Coronary artery (tissue), 2 donors: ENCODE data around the gene MDFI.

Source experiments
- DNase-seq: peaks from one replicate; pipeline ENCODE4 v3.0.0-alpha.2; 2017; ENCODE audit warnings: low spot score
- H3K27ac ChIP-seq, 2 donors: fragments of 200-600 bp; sonication (generic); one replicate each; pipeline ENCODE4 v1.5.1; 2016 to 2019
- H3K4me3 ChIP-seq: fragments of 200-600 bp; sonication (generic); 2 replicates; pipeline ENCODE4 v1.5.1; 2016; ENCODE audit warnings: mild to moderate bottlenecking, moderate library complexity
- TF ChIP-seq, protein P1 (sequence below): fragments of 200-600 bp; sonication (generic); IDR thresholded peaks from one replicate; pipeline ENCODE4 v1.5.1; 2019; ENCODE audit warnings: antibody characterized with exemption

MDFI gene

DNA sequence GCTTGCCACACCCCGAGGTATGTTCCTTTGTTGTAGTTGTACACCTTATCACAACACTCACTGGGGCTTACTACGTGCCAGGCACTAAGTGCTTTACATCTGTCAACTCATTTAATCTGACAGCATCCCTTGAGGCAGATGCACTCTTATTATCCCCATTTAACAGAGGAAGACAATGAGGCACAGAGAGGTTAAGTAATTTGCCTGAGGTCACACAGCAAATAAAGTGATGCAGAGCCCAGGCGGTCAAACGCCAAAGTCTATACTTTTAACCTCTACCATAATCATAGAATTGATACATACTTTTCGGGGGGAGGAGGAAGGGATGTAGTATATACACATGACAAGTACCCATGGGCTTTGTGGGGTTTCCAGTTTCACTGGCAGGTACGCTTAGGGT lies 37.7 kb downstream of the MDFI start:
- no peak for DNase-seq
- TF ChIP-seq, protein P1, sequence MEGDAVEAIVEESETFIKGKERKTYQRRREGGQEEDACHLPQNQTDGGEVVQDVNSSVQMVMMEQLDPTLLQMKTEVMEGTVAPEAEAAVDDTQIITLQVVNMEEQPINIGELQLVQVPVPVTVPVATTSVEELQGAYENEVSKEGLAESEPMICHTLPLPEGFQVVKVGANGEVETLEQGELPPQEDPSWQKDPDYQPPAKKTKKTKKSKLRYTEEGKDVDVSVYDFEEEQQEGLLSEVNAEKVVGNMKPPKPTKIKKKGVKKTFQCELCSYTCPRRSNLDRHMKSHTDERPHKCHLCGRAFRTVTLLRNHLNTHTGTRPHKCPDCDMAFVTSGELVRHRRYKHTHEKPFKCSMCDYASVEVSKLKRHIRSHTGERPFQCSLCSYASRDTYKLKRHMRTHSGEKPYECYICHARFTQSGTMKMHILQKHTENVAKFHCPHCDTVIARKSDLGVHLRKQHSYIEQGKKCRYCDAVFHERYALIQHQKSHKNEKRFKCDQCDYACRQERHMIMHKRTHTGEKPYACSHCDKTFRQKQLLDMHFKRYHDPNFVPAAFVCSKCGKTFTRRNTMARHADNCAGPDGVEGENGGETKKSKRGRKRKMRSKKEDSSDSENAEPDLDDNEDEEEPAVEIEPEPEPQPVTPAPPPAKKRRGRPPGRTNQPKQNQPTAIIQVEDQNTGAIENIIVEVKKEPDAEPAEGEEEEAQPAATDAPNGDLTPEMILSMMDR, result no peak

DNA sequence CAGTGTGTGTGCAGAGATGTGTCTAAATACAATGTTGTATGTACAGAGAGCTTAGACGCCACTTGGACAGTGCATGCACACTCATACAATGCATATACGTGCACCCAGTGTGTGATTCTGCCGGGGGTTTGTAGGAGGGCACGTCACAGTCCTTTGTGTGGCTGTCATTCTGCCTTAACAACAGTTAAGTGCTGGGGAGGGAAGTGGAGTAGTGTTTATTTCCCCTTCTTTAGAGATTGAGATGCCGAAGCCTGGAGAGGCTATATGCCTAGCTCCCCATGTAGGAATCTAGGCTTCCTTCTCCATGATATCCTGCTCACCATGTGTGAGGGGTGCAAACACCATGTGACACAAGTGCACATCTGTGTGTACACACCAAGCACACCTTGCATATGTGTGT lies 38.2 kb downstream of the MDFI start:
- Histone ChIP-seq H3K4me3 (no peak overlapping the region), H3K27ac (no peak overlapping the region)
- DNase-seq, result no peak
- TF ChIP-seq, protein P1, result no peak

More for the DNA sequence above, 37.7 kb downstream of the MDFI start:
- no peak overlapping the region for H3K4me3 ChIP-seq
- no peak overlapping the region for H3K27ac ChIP-seq

DNA sequence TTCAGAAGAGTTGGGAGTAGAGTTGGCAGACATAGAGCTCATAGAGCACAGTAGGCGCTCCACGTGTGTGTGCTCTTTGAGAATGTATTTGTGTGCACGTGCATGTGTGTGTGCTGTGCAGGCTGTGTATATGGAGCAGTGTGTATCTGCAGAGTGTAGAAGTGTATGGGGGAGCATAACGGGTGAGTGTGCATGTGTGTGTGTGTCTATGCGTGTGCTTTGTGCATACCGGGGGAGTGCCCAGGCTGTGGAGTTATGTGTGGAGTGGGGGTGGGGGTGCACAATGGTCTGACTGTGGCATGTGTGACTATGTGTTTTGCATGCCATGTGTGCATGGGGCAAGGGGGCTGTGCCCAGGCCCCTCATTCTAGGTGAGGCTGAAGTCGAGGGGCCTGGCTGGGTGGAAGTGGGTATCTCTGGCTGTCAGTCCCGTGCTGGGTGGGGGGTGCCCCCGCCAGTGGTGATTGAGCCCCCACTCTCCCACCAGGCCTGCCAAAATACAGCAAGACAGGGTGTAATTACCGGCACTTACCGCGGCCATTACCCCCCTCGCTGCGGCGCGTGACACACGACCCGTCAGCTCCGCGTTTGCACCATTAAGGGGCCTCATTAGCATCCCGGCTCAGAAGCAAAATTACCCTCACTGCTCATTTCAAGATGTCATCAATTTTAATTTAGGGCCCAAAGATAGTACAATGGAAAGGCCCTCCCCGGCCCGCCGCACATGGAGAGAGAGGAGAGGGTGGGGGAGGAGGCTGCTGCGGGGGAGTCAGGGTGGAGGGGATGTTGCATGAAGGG lies 39.1 kb downstream of the MDFI start:
- TF ChIP-seq, protein P1, result no peak
- DNase-seq, result no peak
- H3K4me3 ChIP-seq, result no peak overlapping the region

DNA sequence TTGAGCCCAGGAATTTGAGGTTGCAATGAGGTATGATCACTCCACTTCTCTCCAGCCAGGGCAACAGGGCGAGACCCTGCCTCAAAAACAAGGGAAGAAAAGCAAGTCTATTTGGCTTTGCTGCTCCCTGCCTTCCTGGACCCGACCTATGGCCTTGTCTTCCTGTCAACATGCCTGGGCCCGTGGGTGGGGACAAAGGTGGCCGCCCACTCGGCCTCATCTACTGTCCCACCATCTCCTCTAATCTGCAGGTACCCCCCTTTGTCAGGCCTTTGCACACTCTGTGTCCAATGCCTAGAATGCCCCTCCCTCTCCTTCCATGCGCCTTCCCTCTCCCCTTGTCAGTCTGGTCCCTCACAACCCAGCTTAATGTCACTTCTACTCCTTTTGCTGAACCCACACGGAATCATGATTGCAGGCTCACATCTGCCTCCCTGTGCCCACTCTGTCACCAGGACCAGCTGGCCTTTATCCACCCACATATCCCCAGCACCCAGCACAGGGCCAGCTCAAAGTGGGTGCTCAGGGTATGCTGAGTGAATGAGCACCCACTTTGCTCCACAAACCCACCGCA lies 40.3 kb downstream of the MDFI start:
- DNase-seq, result no peak
- TF ChIP-seq, protein P1, result no peak
- Histone ChIP-seq H3K4me3 (no peak overlapping the region), H3K27ac (no peak overlapping the region)

More for the DNA sequence above, 39.1 kb downstream of the MDFI start:
- no peak overlapping the region for H3K27ac ChIP-seq

DNA sequence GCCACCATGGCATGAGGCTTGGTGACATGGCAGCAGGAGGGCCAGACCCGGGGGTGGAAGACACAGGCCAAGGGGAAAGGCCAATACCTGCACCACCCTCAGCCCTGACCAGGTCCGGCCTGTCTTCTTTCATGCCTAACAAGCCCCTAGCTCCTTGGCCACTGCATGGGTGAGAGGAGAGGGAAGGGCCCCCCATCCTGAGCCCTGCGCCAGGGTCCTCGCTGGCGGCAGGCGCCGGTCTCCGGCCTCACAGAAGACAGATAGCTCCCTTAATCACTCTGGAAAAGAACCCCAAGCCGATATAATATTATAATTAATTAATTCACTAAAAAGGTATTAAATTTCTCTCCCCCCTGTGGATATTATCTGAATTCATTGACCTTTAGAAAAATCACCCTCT lies 41.4 kb downstream of the MDFI start:
- no peak for DNase-seq
- TF ChIP-seq, protein P1, result no peak
- no peak overlapping the region for H3K27ac ChIP-seq
- H3K4me3 ChIP-seq, result no peak overlapping the region

DNA sequence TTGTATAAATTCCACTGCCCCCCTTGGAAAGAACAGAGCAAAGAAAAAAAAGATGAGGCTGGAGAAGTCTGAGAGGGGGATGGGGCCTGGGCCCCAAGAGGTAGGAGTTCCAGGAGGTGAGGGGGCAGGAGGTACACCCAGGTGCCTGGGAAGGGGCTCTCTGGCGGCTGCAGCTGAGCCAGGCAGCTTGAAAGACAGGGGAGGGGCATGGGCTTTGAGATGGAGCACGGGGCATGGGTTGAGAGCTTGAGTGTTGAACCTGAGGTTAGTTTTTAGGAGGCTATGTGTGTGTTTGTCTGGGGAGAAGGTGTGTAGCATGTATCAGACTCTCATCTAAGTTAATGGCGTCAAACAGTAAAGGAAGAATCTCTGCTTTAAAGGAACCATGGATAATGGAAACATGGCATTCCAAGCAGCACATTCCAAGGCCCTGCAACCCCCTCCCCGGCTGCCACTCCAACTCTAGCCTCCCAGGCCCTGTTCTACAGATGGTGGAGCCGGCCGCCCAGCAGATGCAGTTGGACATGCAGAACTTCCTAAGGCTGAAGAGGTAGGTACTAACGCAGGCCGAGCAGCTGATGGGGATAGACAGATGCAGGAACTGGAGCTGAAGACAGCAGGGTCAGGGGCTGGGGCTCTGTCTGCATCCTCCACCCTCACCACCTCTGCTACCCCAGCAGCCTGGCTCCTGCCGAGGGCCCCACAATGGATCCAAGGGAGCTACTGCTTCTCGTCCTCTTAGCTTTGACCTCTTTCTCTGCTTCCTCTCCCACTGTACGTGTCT lies 42.1 kb downstream of the MDFI start:
- no peak overlapping the region for H3K27ac ChIP-seq
- TF ChIP-seq, protein P1, result no peak
- no peak overlapping the region for H3K4me3 ChIP-seq
- no peak for DNase-seq
